Right atrium auricular region (tissue), 2 donors: ENCODE results near the gene PPP1R26. TPM values are rescaled to one million over a fixed set of nuclear protein-coding genes. Genes with fewer than 3 reads are reported as not detected.

Experiments used
- DNase-seq: peaks from one replicate; pipeline ENCODE4 v3.0.0-alpha.2; 2019; ENCODE audit warnings: low spot score
- H3K27ac ChIP-seq, 2 donors: fragments of 200-600 bp; sonication (generic); 1 replicate in 1 of 2; 2 replicates in 1 of 2; pipeline ENCODE4 v1.5.1; 2016 to 2019
- H3K27me3 ChIP-seq, 2 donors: fragments of 200-600 bp; sonication (generic); one replicate each; pipeline versions ENCODE4 v1.5.1 to v1.6.0; 2017 to 2019
- H3K36me3 ChIP-seq: fragments of 200-600 bp; sonication (generic); one replicate; pipeline ENCODE4 v1.5.1; 2016
- H3K4me1 ChIP-seq, 2 donors: fragments of 200-600 bp; sonication (generic); one replicate each; pipeline versions ENCODE4 v1.5.1 to v1.6.0; 2017 to 2019
- H3K4me3 ChIP-seq, 2 donors: fragments of 200-600 bp; sonication (generic); 1 replicate in 1 of 2; 2 replicates in 1 of 2; pipeline ENCODE4 v1.5.1; 2017 to 2019; ENCODE audit warnings: mild to moderate bottlenecking in 1 of 2, moderate library complexity in 1 of 2
- H3K9me3 ChIP-seq, 2 donors: fragments of 200-600 bp; sonication (generic); one replicate each; pipeline ENCODE4 v1.5.1; 2019
- CTCF ChIP-seq, 2 donors: fragments of 200-600 bp; sonication (generic); IDR thresholded peaks; one replicate each; pipeline ENCODE4 v1.5.1; 2019; ENCODE audit warnings: antibody characterized with exemption in 2 of 2
- total RNA-seq, 2 donors: library from RNA; depleted of rRNA; stranded (reverse); fragments of >200 nt; gene quantifications; one replicate each; pipeline ENCODE4 v1.1.0, GENCODE V29; 2016

Gene PPP1R26
- total RNA-seq, 2 donors from 2014 or later = 17.4 to 18.7 TPM

GRCh38 chr9:135516132-135516860, 36.7 kb downstream of the PPP1R26 start:
- Histone ChIP-seq H3K9me3 (no peaks in the 10 kb centered on the region), H3K4me1 (no peaks in the 10 kb centered on the region), H3K27ac (no peak overlapping the region), H3K36me3 (no peaks in the 10 kb centered on the region), H3K27me3 (no peaks in the 10 kb centered on the region), H3K4me3 (no peak overlapping the region)
- no peak for TF ChIP-seq CTCF (IDR thresholded peaks at IDR 0.05)
- no peak for DNase-seq

- Histone ChIP-seq H3K27me3 (no peaks in the 10 kb centered on the region), H3K4me3 (no peak overlapping the region)
- no peak for DNase-seq
These were observed 37.8 kb downstream of the PPP1R26 start for GRCh38 chr9:135517407-135517822.

GRCh38 chr9:135519179-135519971, 39.8 kb downstream of the PPP1R26 start:
- TF ChIP-seq CTCF (IDR thresholded peaks at IDR 0.05) = no peak
- no peaks in the 10 kb centered on the region for H3K27me3 ChIP-seq
- H3K36me3 ChIP-seq = no peaks in the 10 kb centered on the region
- H3K4me3 ChIP-seq = no peak overlapping the region
- no peaks in the 10 kb centered on the region for H3K4me1 ChIP-seq
- DNase-seq = no peak
- H3K9me3 ChIP-seq = no peaks in the 10 kb centered on the region
- H3K27ac ChIP-seq = no peak overlapping the region

More at GRCh38 chr9:135517407-135517822, 37.8 kb downstream of the PPP1R26 start:
- H3K9me3 ChIP-seq = no peaks in the 10 kb centered on the region
- no peak overlapping the region for H3K27ac ChIP-seq
- no peaks in the 10 kb centered on the region for H3K4me1 ChIP-seq
- no peaks in the 10 kb centered on the region for H3K36me3 ChIP-seq
- no peak for TF ChIP-seq CTCF (IDR thresholded peaks at IDR 0.05)

- no peaks in the 10 kb centered on the region for H3K27me3 ChIP-seq
- H3K27ac ChIP-seq = no peak within 1 kb of the TSS
- no peak for TF ChIP-seq CTCF (IDR thresholded peaks at IDR 0.05)
- no peak for DNase-seq
- H3K4me1 ChIP-seq = no peaks in the 10 kb centered on the region
- H3K9me3 ChIP-seq = no peaks in the 10 kb centered on the region
- no peaks in the 10 kb centered on the region for H3K36me3 ChIP-seq
- H3K4me3 ChIP-seq = no peak within 1 kb of the TSS
These were observed 41.5 kb downstream of the PPP1R26 start, which contains the start of gene LCN1 for GRCh38 chr9:135520916-135521607. TSS of gene LCN1 (plus strand) at chr9:135521440. CDS start at chr9:135521498, 58 bp downstream.

- Histone ChIP-seq H3K36me3 (no peaks in the 10 kb centered on the region), H3K9me3 (no peaks in the 10 kb centered on the region), H3K27me3 (no peaks in the 10 kb centered on the region), H3K4me1 (no peaks in the 10 kb centered on the region), H3K27ac (no peak overlapping the region), H3K4me3 (no peak overlapping the region)
- no peak for TF ChIP-seq CTCF (IDR thresholded peaks at IDR 0.05)
- no peak for DNase-seq
These were observed 42.1 kb downstream of the PPP1R26 start for GRCh38 chr9:135521608-135522095.
